WERI-Rb-1 (cell line): Measurements from ENCODE around the gene CSTPP1.
A peak's percentile ranks its signal among the peaks of the same experiment; 100 is the strongest.

Experiments
- DNase-seq: peaks from one replicate; pipeline ENCODE4 v3.0.0-alpha.2; 2020
- H3K27ac ChIP-seq: fragments of 250-450 bp; sonication (Bioruptor Pico); 2 replicates; pipeline ENCODE4 v1.5.1; 2020; ENCODE audit warnings: mild to moderate bottlenecking, moderate library complexity
- H3K27me3 ChIP-seq: fragments of 250-450 bp; sonication (Bioruptor Pico); 2 replicates; pipeline ENCODE4 v1.5.1; 2021; ENCODE audit warnings: mild to moderate bottlenecking, low read depth, moderate library complexity; ENCODE audit not compliant: insufficient read depth, severe bottlenecking
- H3K36me3 ChIP-seq: fragments of 250-450 bp; sonication (Bioruptor Pico); 2 replicates; pipeline ENCODE4 v1.5.1; 2020; ENCODE audit warnings: mild to moderate bottlenecking, moderate library complexity
- H3K4me3 ChIP-seq: 2 replicates; pipeline ENCODE4 v1.5.1; 2011; ENCODE audit warnings: low read depth, mild to moderate bottlenecking, control low read depth, low read length
- H3K9me3 ChIP-seq: fragments of 250-450 bp; sonication (Bioruptor Pico); 2 replicates; pipeline ENCODE4 v1.5.1; 2021; ENCODE audit warnings: mild to moderate bottlenecking, moderate library complexity; ENCODE audit not compliant: severe bottlenecking
- CTCF ChIP-seq: IDR thresholded peaks from 2 replicates; pipeline ENCODE4 v1.5.1; 2011; ENCODE audit warnings: low read depth, mild to moderate bottlenecking, control low read depth, inconsistent platforms, low read length

CSTPP1 gene

GRCh38 chr11:47002390-47002789, 65.8 kb downstream of the CSTPP1 start:
- H3K27ac ChIP-seq: no peak overlapping the region
- no peak for DNase-seq
- no peaks in the 10 kb centered on the region for H3K9me3 ChIP-seq
- no peak for TF ChIP-seq CTCF
- no peaks in the 10 kb centered on the region for H3K36me3 ChIP-seq
- no peak overlapping the region for H3K4me3 ChIP-seq
- no peaks in the 10 kb centered on the region for H3K27me3 ChIP-seq

DNA sequence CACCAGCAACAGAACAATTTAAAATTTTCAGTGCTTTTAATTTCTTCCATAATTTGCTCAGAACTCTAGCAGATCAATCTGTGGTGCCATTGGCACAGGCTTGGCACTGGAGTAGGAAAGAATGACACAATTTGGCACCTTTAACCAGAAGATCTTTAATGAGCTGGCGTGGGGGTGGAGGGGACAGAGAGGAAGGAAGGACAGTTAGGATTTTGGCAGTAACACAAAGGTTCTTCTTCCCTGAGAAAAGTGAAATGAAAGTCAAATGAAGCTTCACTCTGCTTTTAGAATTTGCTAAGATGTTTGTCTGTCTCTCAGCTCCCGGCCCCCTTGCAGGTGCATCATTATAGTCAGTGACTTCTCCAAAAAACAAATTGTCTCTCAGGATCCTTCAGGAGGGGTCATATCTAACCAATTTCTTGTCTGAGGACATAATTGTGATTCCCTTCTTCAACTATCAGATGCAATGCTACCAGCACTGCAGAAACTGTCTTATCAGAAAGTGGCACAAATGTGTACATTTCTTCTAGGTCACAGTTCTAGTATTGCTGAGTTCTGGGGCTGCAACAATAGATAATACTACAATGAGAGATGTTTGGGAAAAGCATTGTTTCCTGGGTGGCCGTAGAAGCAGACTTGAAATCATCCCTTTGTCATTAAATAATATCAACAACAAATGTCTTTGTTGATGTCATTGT, 66.8 kb downstream of the CSTPP1 start:
- H3K9me3 ChIP-seq: no peaks in the 10 kb centered on the region
- H3K36me3 ChIP-seq: no peaks in the 10 kb centered on the region
- no peak for DNase-seq
- no peak overlapping the region for H3K4me3 ChIP-seq
- TF ChIP-seq CTCF: no peak
- H3K27me3 ChIP-seq: no peaks in the 10 kb centered on the region
- H3K27ac ChIP-seq: no peak overlapping the region

GRCh38 chr11:47004595-47005033, 68.1 kb downstream of the CSTPP1 start:
- no peaks in the 10 kb centered on the region for H3K27me3 ChIP-seq
- no peak overlapping the region for H3K27ac ChIP-seq
- no peak for DNase-seq
- TF ChIP-seq CTCF: no peak
- no peaks in the 10 kb centered on the region for H3K36me3 ChIP-seq
- H3K9me3 ChIP-seq: no peaks in the 10 kb centered on the region
- H3K4me3 ChIP-seq: no peak overlapping the region

DNA sequence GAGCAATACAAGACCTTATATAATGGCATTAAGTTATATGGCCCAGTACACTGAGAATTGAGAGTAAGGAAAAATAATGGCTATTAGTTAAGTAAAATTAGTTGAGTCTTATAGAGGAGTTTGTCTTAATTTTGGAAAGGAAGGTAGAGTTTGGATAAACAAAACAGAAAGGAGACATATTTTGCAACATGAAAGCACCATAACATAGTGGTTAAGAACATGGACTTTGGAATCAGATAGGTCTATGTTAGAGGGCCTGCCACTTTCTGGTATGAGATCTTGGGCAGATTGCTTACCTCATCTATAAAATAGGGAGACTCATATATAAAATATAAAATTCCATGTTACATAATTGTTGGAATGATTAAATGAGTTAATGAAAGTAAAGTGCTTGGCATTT, 68.9 kb downstream of the CSTPP1 start:
- no peaks in the 10 kb centered on the region for H3K36me3 ChIP-seq
- H3K27me3 ChIP-seq: no peaks in the 10 kb centered on the region
- no peak overlapping the region for H3K27ac ChIP-seq
- DNase-seq: no peak
- no peak overlapping the region for H3K4me3 ChIP-seq
- no peak for TF ChIP-seq CTCF
- H3K9me3 ChIP-seq: no peaks in the 10 kb centered on the region

- DNase-seq: peak; percentile 73
Measured at GRCh38 chr11:47007579-47007978, 71.0 kb downstream of the CSTPP1 start.

More at GRCh38 chr11:47007579-47007978, 71.0 kb downstream of the CSTPP1 start:
- H3K27me3 ChIP-seq: no peaks in the 10 kb centered on the region
- H3K9me3 ChIP-seq: no peaks in the 10 kb centered on the region
- H3K36me3 ChIP-seq: no peaks in the 10 kb centered on the region
- no peak for TF ChIP-seq CTCF
- no peak overlapping the region for H3K4me3 ChIP-seq
- peak overlapping the region; percentile 59 for H3K27ac ChIP-seq
